VCaP (cell line): Measurements from ENCODE around the gene NR3C1.

Experiments used
- H3K27ac ChIP-seq: fragments of 450-650 bp; 2 replicates; pipeline ENCODE4 v1.5.1; 2017
- TF ChIP-seq, protein P1 (sequence below): fragments of 450-650 bp; conservative IDR thresholded peaks from 2 replicates; pipeline ENCODE4 v1.5.1; 2017; ENCODE audit warnings: mild to moderate bottlenecking, moderate library complexity

Gene NR3C1

DNA sequence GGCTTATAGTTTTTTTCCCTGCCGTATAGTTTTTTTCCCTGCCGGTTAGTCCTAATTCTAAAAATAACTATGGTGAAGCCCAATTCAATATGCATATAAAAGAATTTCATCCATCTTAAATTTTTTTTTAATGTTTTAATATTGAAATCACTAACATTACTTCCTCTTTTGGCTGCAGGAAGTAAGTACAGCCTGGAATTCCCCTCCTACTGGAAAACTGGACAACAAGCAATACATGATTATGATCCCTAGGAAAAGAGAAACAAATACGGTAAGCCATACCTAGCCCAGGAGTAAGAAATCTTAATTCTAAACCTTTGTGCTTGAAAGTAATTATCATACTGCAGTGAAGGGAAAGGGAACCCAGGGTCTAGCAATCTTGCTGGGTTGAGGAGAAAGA, 119.0 kb downstream of the NR3C1 start:
- H3K27ac ChIP-seq: no peak overlapping the region
- TF ChIP-seq, protein P1, sequence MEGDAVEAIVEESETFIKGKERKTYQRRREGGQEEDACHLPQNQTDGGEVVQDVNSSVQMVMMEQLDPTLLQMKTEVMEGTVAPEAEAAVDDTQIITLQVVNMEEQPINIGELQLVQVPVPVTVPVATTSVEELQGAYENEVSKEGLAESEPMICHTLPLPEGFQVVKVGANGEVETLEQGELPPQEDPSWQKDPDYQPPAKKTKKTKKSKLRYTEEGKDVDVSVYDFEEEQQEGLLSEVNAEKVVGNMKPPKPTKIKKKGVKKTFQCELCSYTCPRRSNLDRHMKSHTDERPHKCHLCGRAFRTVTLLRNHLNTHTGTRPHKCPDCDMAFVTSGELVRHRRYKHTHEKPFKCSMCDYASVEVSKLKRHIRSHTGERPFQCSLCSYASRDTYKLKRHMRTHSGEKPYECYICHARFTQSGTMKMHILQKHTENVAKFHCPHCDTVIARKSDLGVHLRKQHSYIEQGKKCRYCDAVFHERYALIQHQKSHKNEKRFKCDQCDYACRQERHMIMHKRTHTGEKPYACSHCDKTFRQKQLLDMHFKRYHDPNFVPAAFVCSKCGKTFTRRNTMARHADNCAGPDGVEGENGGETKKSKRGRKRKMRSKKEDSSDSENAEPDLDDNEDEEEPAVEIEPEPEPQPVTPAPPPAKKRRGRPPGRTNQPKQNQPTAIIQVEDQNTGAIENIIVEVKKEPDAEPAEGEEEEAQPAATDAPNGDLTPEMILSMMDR: no peak

DNA sequence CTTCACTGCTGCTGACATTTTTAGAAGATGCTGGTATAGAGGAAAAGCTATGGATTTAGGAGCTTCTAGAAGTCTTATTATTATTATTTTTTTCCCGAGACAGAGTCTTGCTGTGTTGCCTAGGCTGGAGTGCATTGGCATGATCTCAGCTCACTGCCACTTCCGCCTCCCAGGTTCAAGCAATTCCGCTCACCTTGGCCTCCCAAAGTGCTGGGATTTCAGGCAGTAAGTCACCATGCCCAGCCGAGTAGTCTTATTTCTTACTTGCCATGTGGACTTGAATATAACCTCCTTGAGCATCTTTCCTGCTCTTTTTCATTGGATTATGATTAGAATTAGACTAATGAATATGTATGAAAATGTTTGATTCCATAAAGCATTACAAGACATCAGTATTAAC, 119.5 kb downstream of the NR3C1 start:
- TF ChIP-seq, protein P1: no peak
- H3K27ac ChIP-seq: no peak overlapping the region

DNA sequence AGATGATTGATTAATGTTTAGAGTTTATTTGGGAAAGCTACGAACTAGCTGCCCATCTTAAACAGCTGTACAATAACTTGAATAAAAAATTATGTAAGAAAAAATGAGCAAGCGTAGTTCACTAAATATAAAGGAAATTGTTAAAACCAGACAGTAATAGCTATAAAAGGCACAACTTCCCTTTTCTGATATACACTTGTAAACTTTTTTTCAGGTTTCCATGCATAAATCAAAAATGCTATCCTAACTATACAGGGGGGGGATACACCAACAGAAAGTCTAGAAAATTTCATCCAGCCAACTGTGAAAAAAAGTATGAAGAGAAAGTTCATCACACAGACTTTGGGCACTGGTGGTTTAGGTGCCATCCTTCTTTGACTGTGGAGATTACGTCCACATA, 122.3 kb downstream of the NR3C1 start:
- TF ChIP-seq, protein P1: no peak
- H3K27ac ChIP-seq: no peak overlapping the region

DNA sequence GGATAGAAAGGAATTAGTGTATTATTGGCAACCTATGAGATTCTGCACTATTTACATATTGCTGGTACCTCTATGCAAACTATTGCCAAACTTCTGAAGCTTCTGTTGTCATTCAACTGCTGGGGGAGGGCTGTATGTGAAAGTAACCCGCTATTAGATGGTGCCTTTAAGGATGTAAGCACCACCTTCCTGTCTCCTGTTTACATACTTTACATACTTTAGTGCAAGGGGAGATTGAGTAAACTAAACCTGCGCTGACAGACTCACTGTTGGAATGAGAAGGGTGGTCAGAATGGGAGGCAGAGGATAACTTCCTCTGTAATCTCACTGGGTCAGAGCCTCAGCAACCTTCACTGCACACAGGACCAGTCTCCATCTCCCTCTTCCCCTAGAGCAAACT, 123.8 kb downstream of the NR3C1 start:
- H3K27ac ChIP-seq: no peak overlapping the region
- TF ChIP-seq, protein P1: no peak

DNA sequence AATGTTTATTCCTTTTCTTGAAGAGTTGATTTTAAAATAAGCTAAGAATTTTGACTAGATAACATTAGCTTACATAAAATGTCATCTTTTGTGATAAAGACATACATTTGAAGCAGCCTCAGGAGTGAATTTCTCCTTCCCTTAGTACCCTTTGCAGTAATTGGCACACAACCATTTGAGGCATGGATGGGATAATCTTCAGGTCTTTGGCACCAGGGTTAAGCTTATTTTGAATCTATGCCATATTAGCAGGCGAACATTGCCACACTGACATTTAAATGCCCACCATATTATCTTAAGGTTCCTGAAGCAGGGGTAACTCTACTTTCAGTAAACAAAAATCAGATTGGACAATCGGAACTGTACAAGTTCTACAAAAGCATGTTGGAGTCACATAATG, 126.0 kb downstream of the NR3C1 start:
- TF ChIP-seq, protein P1: no peak
- no peak overlapping the region for H3K27ac ChIP-seq

DNA sequence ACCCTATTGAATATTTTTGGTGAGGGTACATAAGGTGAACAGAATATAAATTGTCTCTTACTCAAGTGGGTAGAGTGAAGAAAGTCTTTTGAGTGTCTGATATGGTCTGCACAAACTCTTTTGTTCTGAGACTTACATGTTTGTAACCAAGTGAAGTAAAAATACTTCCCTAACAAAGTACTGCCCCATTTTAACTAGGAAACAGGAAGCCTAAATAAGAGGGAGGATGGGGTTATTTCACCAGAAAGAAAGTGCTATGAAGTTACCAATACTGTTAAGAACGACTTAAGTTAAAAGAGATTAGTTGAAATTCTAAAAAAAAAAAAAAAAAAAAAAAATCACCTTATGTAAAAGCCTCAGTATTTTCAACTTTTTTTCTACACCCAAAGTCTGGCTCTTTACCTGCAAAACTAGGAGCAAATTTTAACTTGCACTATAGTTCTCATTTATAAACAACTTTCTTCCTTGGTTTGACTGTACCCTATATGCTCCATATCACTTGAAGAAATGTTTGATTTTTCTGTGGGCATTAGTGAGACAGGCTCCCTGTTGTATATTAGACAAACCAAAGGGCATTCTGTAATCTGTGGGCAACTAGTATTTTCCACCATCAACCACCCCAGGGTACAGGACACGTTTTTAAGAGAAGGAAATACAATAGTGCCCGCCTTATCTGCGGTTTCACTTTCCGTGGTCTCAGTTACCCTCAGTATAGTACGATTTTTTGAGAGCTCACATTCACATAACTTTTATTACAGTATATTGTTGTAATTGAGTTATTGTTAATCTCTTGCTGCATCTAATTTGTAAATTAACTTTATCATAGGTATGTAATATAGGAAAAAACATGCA, 127.7 kb downstream of the NR3C1 start:
- no peak overlapping the region for H3K27ac ChIP-seq
- TF ChIP-seq, protein P1: no peak

DNA sequence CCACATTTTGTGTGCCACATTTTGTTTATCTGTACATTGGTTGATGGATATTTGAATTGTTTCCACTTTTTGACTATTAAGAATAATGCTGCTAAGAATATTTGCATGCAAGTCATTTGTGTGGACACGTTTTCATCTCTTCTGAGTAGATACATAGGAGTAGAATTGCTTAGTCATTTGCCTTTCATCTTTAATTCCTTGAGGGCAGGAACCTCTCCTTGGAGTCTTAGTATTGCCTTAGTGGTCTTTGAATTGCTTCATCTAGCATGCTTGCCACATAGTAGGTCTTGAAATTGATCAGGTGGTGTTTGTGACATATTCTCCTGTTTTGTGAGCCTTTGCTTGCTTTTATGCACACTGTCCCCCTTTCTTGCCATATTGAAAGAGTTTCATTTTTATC, 128.5 kb downstream of the NR3C1 start:
- TF ChIP-seq, protein P1: no peak
- no peak overlapping the region for H3K27ac ChIP-seq
